HepG2 (cell line): ENCODE results near the gene TNFRSF6B. TPM values are rescaled to one million over a fixed set of nuclear protein-coding genes. Genes with fewer than 3 reads are reported as not detected.
A peak's percentile ranks its signal among the peaks of the same experiment; 100 is the strongest.

ENCODE experiments used
- AGO2 ChIP-seq: fragments of 200-400 bp; formaldehyde crosslinking; optimal IDR thresholded peaks from 2 replicates; pipeline ENCODE3; 2017; ENCODE audit warnings: mild to moderate bottlenecking, low read depth, low read length, moderate library complexity
- ARNT ChIP-seq: fragments of 450-650 bp; IDR thresholded peaks from 2 replicates; pipeline ENCODE4 v1.6.1; 2017
- FIP1L1 ChIP-seq: fragments of 200-400 bp; formaldehyde crosslinking; IDR thresholded peaks from 2 replicates; pipeline ENCODE4 v1.6.1; 2018; ENCODE audit warnings: low read depth, mild to moderate bottlenecking, low read length, moderate library complexity, borderline replicate concordance; ENCODE audit not compliant: insufficient read depth
- FOSL1 ChIP-seq: sonication (generic); formaldehyde crosslinking; IDR thresholded peaks from 2 replicates; pipeline ENCODE4 v1.9.0; 2021; ENCODE audit warnings: missing genetic modification reagents, borderline replicate concordance
- HOXA3 ChIP-seq: sonication (generic); formaldehyde crosslinking; IDR thresholded peaks from 2 replicates; pipeline ENCODE4 v1.5.0; 2020; ENCODE audit warnings: missing genetic modification reagents
- KDM3A ChIP-seq: IDR thresholded peaks from 2 replicates; pipeline ENCODE4 v1.6.1; 2018; ENCODE audit warnings: low read depth, missing compliant biosample characterization
- NR2F1 ChIP-seq, 2 experiments: fragments of 450-650 bp in 1 of 2; formaldehyde crosslinking in 1 of 2; IDR thresholded peaks; 2 replicates each; pipeline versions ENCODE4 v1.5.0 to v1.6.1; 2016 to 2020; ENCODE audit warnings: mild to moderate bottlenecking in 1 of 2, missing compliant biosample characterization in 1 of 2, missing genetic modification reagents in 1 of 2, moderate library complexity in 1 of 2
- PHF5A ChIP-seq: IDR thresholded peaks from one replicate; pipeline ENCODE4 v1.6.1; 2018; ENCODE audit warnings: low read depth, missing genetic modification reagents; ENCODE audit not compliant: unreplicated experiment
- SMAD1 ChIP-seq: sonication (generic); formaldehyde crosslinking; IDR thresholded peaks from 2 replicates; pipeline ENCODE4 v1.4.0; 2020; ENCODE audit warnings: missing genetic modification reagents, low read depth, mild to moderate bottlenecking, borderline replicate concordance
- SP140L ChIP-seq: sonication (generic); formaldehyde crosslinking; IDR thresholded peaks from 2 replicates; pipeline ENCODE4 v1.4.0; 2020; ENCODE audit warnings: missing genetic modification reagents, borderline replicate concordance
- ZFP62 ChIP-seq: sonication (generic); formaldehyde crosslinking; IDR thresholded peaks from 2 replicates; pipeline ENCODE4 v1.4.0; 2020; ENCODE audit warnings: missing genetic modification reagents
- ZNF337 ChIP-seq: sonication (generic); formaldehyde crosslinking; IDR thresholded peaks from 2 replicates; pipeline ENCODE4 v1.5.1; 2020; ENCODE audit warnings: missing genetic modification reagents, low read depth, mild to moderate bottlenecking, borderline replicate concordance
- ZNF446 ChIP-seq: sonication (generic); formaldehyde crosslinking; IDR thresholded peaks from 2 replicates; pipeline ENCODE4 v1.5.0; 2020; ENCODE audit warnings: mild to moderate bottlenecking, missing genetic modification reagents
- ZNF563 ChIP-seq: sonication (generic); formaldehyde crosslinking; IDR thresholded peaks from 2 replicates; pipeline ENCODE4 v1.8.0; 2022; ENCODE audit warnings: mild to moderate bottlenecking, moderate library complexity, missing genetic modification reagents
- polyA plus RNA-seq, 8 experiments: library from polyadenylated mRNA; depleted of rRNA in 3 of 8; stranded (reverse) in 7 of 8; unstranded in 1 of 8; fragments of >200 nt; fragmentation: Illumina TruSeq in 4 of 8; extraction: Trizol in 4 of 8; gene quantifications; 2 replicates each; pipeline versions ENCODE4 v1.2.1 to v1.2.3, GENCODE V29; 2011 to 2016; ENCODE audit warnings: low read depth in 4 of 8, missing spikeins in 1 of 8, mixed read lengths in 1 of 8; ENCODE audit not compliant: insufficient read depth in 1 of 8
- total RNA-seq, 5 experiments: library from RNA; depleted of rRNA; stranded (reverse); fragments of >200 nt; fragmentation: Illumina TruSeq; extraction: Trizol; gene quantifications; 2 replicates each; pipeline ENCODE4 v1.2.3, GENCODE V29; 2016; ENCODE audit warnings: low read depth in 1 of 5
- TF ChIP-seq, protein P1 (sequence below): sonication (generic); formaldehyde crosslinking; IDR thresholded peaks from 2 replicates; pipeline ENCODE4 v1.4.0; 2020; ENCODE audit warnings: missing genetic modification reagents, borderline replicate concordance
- TF ChIP-seq, protein P2 (sequence below): sonication (generic); formaldehyde crosslinking; IDR thresholded peaks from 2 replicates; pipeline ENCODE4 v1.5.0; 2020; ENCODE audit warnings: mild to moderate bottlenecking, missing genetic modification reagents
- TF ChIP-seq, protein P3 (sequence below): sonication (generic); formaldehyde crosslinking; IDR thresholded peaks from 2 replicates; pipeline ENCODE4 v1.8.1; 2023; ENCODE audit warnings: mild to moderate bottlenecking, missing genetic modification reagents, borderline replicate concordance
- TF ChIP-seq, protein P4 (sequence below): sonication (generic); formaldehyde crosslinking; IDR thresholded peaks from 2 replicates; pipeline ENCODE4 v1.4.0; 2020; ENCODE audit warnings: missing genetic modification reagents, borderline replicate concordance
- TF ChIP-seq, protein P5 (sequence below): sonication (generic); formaldehyde crosslinking; IDR thresholded peaks from 2 replicates; pipeline ENCODE4 v1.8.1; 2023; ENCODE audit warnings: missing genetic modification reagents, inconsistent platforms, borderline replicate concordance

Gene TNFRSF6B
- total and polyA plus RNA-seq, 2 of the 13 experiments (the other 11 are each of a cell fraction or from before 2014, with no cell fraction given): 0.24 TPM; not detected in 1

DNA sequence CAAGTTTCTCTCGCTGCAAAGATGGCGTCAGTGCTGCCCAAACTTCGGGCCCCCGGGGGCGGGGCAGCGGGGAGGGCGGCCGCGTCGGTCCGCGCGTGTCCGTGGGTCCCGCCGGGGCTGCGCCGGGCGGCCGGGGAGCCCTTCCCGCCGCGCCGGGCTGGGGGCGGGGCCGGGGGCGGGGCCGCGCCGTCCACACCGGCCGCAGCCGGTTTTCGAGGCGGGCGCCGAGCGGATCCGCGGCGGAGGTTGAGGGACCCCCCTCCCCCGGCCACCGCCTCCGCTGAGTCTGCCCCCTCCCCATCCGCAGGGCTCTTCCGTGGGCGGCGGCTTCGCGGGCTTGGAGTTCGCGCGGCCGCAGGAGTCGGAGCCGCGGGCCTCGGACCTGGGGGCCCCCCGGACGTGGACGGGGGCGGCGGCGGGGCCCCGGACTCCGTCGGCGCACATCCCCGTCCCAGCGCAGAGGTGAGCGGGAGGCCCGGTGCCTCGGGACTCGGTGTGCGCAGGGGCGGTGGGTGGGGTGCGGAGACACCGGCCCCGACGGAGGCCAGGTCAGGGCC is 43.7 kb downstream of the TNFRSF6B start (continued):
- TF ChIP-seq, protein P1, sequence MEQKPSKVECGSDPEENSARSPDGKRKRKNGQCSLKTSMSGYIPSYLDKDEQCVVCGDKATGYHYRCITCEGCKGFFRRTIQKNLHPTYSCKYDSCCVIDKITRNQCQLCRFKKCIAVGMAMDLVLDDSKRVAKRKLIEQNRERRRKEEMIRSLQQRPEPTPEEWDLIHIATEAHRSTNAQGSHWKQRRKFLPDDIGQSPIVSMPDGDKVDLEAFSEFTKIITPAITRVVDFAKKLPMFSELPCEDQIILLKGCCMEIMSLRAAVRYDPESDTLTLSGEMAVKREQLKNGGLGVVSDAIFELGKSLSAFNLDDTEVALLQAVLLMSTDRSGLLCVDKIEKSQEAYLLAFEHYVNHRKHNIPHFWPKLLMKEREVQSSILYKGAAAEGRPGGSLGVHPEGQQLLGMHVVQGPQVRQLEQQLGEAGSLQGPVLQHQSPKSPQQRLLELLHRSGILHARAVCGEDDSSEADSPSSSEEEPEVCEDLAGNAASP: no peak
- TF ChIP-seq SMAD1 (CRISPR knock-in tag) (no peak), AGO2 (peak; percentile 93), KDM3A (CRISPR knock-in tag) (no peak), SP140L (CRISPR knock-in tag) (no peak), ZNF563 (CRISPR knock-in tag) (no peak; the same call in 1 of the 2 replicates), ZNF337 (CRISPR knock-in tag) (no peak), HOXA3 (CRISPR knock-in tag) (peak; percentile 59), ARNT (no peak), ZNF446 (CRISPR knock-in tag) (peak; percentile 64; the same call in 1 of the 2 replicates), PHF5A (no peak), ZFP62 (CRISPR knock-in tag) (no peak), FIP1L1 (no peak), NR2F1 (CRISPR knock-in tag; IDR thresholded peaks at IDR 0.05) (no peak), FOSL1 (CRISPR knock-in tag) (no peak)
- TF ChIP-seq, protein P2, sequence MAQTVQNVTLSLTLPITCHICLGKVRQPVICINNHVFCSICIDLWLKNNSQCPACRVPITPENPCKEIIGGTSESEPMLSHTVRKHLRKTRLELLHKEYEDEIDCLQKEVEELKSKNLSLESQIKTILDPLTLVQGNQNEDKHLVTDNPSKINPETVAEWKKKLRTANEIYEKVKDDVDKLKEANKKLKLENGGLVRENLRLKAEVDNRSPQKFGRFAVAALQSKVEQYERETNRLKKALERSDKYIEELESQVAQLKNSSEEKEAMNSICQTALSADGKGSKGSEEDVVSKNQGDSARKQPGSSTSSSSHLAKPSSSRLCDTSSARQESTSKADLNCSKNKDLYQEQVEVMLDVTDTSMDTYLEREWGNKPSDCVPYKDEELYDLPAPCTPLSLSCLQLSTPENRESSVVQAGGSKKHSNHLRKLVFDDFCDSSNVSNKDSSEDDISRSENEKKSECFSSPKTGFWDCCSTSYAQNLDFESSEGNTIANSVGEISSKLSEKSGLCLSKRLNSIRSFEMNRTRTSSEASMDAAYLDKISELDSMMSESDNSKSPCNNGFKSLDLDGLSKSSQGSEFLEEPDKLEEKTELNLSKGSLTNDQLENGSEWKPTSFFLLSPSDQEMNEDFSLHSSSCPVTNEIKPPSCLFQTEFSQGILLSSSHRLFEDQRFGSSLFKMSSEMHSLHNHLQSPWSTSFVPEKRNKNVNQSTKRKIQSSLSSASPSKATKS (CRISPR knock-in tag): no peak
- TF ChIP-seq, protein P3, sequence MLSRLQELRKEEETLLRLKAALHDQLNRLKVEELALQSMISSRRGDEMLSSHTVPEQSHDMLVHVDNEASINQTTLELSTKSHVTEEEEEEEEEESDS (CRISPR knock-in tag): 0 out of 2 replicates have a peak, but pooled peaks have one; percentile 56
- TF ChIP-seq, protein P4, sequence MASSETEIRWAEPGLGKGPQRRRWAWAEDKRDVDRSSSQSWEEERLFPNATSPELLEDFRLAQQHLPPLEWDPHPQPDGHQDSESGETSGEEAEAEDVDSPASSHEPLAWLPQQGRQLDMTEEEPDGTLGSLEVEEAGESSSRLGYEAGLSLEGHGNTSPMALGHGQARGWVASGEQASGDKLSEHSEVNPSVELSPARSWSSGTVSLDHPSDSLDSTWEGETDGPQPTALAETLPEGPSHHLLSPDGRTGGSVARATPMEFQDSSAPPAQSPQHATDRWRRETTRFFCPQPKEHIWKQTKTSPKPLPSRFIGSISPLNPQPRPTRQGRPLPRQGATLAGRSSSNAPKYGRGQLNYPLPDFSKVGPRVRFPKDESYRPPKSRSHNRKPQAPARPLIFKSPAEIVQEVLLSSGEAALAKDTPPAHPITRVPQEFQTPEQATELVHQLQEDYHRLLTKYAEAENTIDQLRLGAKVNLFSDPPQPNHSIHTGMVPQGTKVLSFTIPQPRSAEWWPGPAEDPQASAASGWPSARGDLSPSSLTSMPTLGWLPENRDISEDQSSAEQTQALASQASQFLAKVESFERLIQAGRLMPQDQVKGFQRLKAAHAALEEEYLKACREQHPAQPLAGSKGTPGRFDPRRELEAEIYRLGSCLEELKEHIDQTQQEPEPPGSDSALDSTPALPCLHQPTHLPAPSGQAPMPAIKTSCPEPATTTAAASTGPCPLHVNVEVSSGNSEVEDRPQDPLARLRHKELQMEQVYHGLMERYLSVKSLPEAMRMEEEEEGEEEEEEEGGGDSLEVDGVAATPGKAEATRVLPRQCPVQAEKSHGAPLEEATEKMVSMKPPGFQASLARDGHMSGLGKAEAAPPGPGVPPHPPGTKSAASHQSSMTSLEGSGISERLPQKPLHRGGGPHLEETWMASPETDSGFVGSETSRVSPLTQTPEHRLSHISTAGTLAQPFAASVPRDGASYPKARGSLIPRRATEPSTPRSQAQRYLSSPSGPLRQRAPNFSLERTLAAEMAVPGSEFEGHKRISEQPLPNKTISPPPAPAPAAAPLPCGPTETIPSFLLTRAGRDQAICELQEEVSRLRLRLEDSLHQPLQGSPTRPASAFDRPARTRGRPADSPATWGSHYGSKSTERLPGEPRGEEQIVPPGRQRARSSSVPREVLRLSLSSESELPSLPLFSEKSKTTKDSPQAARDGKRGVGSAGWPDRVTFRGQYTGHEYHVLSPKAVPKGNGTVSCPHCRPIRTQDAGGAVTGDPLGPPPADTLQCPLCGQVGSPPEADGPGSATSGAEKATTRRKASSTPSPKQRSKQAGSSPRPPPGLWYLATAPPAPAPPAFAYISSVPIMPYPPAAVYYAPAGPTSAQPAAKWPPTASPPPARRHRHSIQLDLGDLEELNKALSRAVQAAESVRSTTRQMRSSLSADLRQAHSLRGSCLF (CRISPR knock-in tag): no peak
- TF ChIP-seq, protein P5, sequence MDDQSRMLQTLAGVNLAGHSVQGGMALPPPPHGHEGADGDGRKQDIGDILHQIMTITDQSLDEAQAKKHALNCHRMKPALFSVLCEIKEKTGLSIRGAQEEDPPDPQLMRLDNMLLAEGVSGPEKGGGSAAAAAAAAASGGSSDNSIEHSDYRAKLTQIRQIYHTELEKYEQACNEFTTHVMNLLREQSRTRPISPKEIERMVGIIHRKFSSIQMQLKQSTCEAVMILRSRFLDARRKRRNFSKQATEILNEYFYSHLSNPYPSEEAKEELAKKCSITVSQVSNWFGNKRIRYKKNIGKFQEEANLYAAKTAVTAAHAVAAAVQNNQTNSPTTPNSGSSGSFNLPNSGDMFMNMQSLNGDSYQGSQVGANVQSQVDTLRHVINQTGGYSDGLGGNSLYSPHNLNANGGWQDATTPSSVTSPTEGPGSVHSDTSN (CRISPR knock-in tag): no peak
